ENCODE measurements around the gene B3GALT6. TPM values are rescaled to one million over a fixed set of nuclear protein-coding genes. Genes with fewer than 3 reads are reported as not detected.

The B3GALT6 gene
- total and polyA plus RNA-seq, 2 experiments from 2014 or later = 6.5 to 52.5 TPM

DNA sequence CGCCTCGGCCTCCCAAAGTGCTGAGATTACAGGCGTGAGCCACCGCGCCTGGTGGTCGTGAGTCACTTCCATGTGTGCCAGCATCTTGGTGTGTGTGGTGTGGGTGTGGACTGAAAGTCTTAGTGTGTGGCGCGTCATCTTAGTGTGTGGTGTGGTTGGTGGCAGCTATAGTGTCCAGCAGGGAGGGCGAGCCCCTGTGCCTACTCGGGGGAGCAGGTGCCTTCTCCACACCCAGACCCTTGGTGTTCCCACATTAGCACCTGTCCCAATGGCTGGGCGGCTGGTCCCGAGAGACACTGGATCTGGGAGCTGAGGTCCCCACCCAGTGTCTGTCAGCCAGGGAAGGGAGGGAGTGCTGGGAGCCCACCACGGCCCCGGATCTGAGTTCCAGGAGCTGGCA lies 51.0 kb downstream of the B3GALT6 start:
- 71 to 75% methylated on average over 14 of the region's 14 CpGs for WGBS, 2 experiments (ENCODE audit: low coverage in 1 of 2, low lambda C conversion rate in 2 of 2, missing lambda C conversion rate in 2 of 2)
- Histone ChIP-seq H4K20me1 (ENCODE audit: insufficient read depth) (no peaks in the 10 kb centered on the region), H3K36me3 (ENCODE audit: low read depth) (no peaks in the 10 kb centered on the region), H3K4me2 (ENCODE audit: unreplicated experiment) (no peak overlapping the region), H3K27me3 (replicated peaks; ENCODE audit: insufficient read depth) (no peaks in the 10 kb centered on the region), H3K79me2 (ENCODE audit: insufficient read depth) (no peaks in the 10 kb centered on the region), H3K9me2 (ENCODE audit: insufficient read depth) (no peaks in the 10 kb centered on the region), H2AFZ (no peak overlapping the region), H3K27ac (no peak overlapping the region), H3K4me1 (ENCODE audit: insufficient read depth) (no peaks in the 10 kb centered on the region), H3K9ac (no peak overlapping the region), H3F3A (ENCODE audit: insufficient read depth) (no peaks in the 10 kb centered on the region), H3K9me3 (ENCODE audit: low read depth) (no peaks in the 10 kb centered on the region), H3K4me3 (no peak overlapping the region)
- TF ChIP-seq EZH2phosphoT487 (IDR thresholded peaks at IDR 0.05; ENCODE audit: insufficient read depth, low read depth) = no peak
- TF ChIP-seq EZH2 (IDR thresholded peaks at IDR 0.05; ENCODE audit: insufficient read depth, poor library complexity, severe bottlenecking) = no peak
- in situ Hi-C loops (cut with MboI) = no loop called here
- peak; percentile 56 for DNase-seq

DNA sequence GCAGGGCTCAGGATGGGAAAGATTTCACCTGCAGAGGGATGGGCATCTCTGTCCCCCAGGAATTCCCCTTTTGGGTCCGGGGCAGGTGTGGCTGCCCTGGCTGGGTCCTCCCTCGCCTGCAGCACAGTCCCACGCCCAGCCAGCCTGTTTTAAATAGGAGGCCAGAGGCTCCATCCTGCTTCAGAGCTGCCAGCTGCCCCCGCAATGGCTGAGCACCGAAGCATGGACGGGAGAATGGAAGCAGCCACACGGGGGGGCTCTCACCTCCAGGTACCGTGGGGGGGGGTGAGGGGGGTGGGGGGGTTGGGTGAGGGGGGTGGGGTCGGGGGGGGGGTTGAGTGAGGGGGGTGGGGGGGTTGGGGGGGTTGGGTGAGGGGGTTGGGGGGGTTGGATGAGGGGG lies 51.8 kb downstream of the B3GALT6 start:
- H2AFZ ChIP-seq = no peak overlapping the region

More for the DNA sequence above, 51.8 kb downstream of the B3GALT6 start:
- Histone ChIP-seq H3K4me1 (ENCODE audit: insufficient read depth) (no peaks in the 10 kb centered on the region), H3K79me2 (ENCODE audit: insufficient read depth) (no peaks in the 10 kb centered on the region), H3K27me3 (replicated peaks; ENCODE audit: insufficient read depth) (no peaks in the 10 kb centered on the region), H3K4me3 (no peak overlapping the region), H3K27ac (no peak overlapping the region), H3K9me3 (ENCODE audit: low read depth) (no peaks in the 10 kb centered on the region), H3F3A (ENCODE audit: insufficient read depth) (no peaks in the 10 kb centered on the region), H3K4me2 (ENCODE audit: unreplicated experiment) (no peak overlapping the region), H3K9ac (no peak overlapping the region), H4K20me1 (ENCODE audit: insufficient read depth) (no peaks in the 10 kb centered on the region), H3K9me2 (ENCODE audit: insufficient read depth) (no peaks in the 10 kb centered on the region), H3K36me3 (ENCODE audit: low read depth) (no peaks in the 10 kb centered on the region)
- DNase-seq = peak; percentile 70
- in situ Hi-C loops (cut with MboI) = no loop called here
- TF ChIP-seq EZH2phosphoT487 (IDR thresholded peaks at IDR 0.05; ENCODE audit: insufficient read depth, low read depth) (no peak), EZH2 (IDR thresholded peaks at IDR 0.05; ENCODE audit: insufficient read depth, poor library complexity, severe bottlenecking) (no peak)
- 9% methylated on average over 7 to 8 of the region's 9 CpGs for WGBS, 2 experiments (ENCODE audit: low coverage in 1 of 2, low lambda C conversion rate in 2 of 2, missing lambda C conversion rate in 2 of 2)

Other genes with a start within 250 kb of the B3GALT6 start
- gene HES4, start 232.1 kb upstream of the B3GALT6 start, total RNA-seq (2014; rRNA removed; shearing (Covaris generic)) = 3.1 and 7.6 TPM in 2 replicates
- gene HES4, start 232.1 kb upstream of the B3GALT6 start, polyA plus RNA-seq (2016; fragmentation: Nextera tagmentation; extraction: Ambion mirVana) = 3.7 and 4.1 TPM in 2 replicates
- 41.2 and 49.1 TPM in 2 replicates for gene ISG15, start 218.7 kb upstream of the B3GALT6 start, total RNA-seq (2014; rRNA removed; shearing (Covaris generic))
- 77.0 and 85.7 TPM in 2 replicates for gene ISG15, start 218.7 kb upstream of the B3GALT6 start, polyA plus RNA-seq (2016; fragmentation: Nextera tagmentation; extraction: Ambion mirVana)
- gene AGRN, start 212.1 kb upstream of the B3GALT6 start, total RNA-seq (2014; rRNA removed; shearing (Covaris generic)) = 43.2 and 55.1 TPM in 2 replicates
- 1.4 and 1.8 TPM in 2 replicates for gene AGRN, start 212.1 kb upstream of the B3GALT6 start, polyA plus RNA-seq (2016; fragmentation: Nextera tagmentation; extraction: Ambion mirVana)
- gene RNF223, start 157.9 kb upstream of the B3GALT6 start, total RNA-seq (2014; rRNA removed; shearing (Covaris generic)) = not detected in 2 replicates
- not detected in 2 replicates for gene RNF223, start 157.9 kb upstream of the B3GALT6 start, polyA plus RNA-seq (2016; fragmentation: Nextera tagmentation; extraction: Ambion mirVana)
- gene C1orf159, start 116.1 kb upstream of the B3GALT6 start, total RNA-seq (2014; rRNA removed; shearing (Covaris generic)) = 5.2 and 13.1 TPM in 2 replicates
- gene C1orf159, start 116.1 kb upstream of the B3GALT6 start, polyA plus RNA-seq (2016; fragmentation: Nextera tagmentation; extraction: Ambion mirVana) = 11.0 and 11.4 TPM in 2 replicates
- gene TTLL10, start 58.4 kb upstream of the B3GALT6 start, total RNA-seq (2014; rRNA removed; shearing (Covaris generic)) = not detected in 2 replicates
- not detected in 2 replicates for gene TTLL10, start 58.4 kb upstream of the B3GALT6 start, polyA plus RNA-seq (2016; fragmentation: Nextera tagmentation; extraction: Ambion mirVana)
- gene TNFRSF18, start 25.6 kb upstream of the B3GALT6 start, total RNA-seq (2014; rRNA removed; shearing (Covaris generic)) = not detected in 2 replicates
- 0.18 TPM in 1 of 2 replicates, not detected in the other for gene TNFRSF18, start 25.6 kb upstream of the B3GALT6 start, polyA plus RNA-seq (2016; fragmentation: Nextera tagmentation; extraction: Ambion mirVana)
- gene TNFRSF4, start 18.1 kb upstream of the B3GALT6 start, total RNA-seq (2014; rRNA removed; shearing (Covaris generic)) = not detected in 2 replicates
- gene TNFRSF4, start 18.1 kb upstream of the B3GALT6 start, polyA plus RNA-seq (2016; fragmentation: Nextera tagmentation; extraction: Ambion mirVana) = not detected in 2 replicates
- 214 and 216 TPM in 2 replicates for gene SDF4, start 236 bp upstream of the B3GALT6 start, total RNA-seq (2014; rRNA removed; shearing (Covaris generic))
- gene SDF4, start 236 bp upstream of the B3GALT6 start, polyA plus RNA-seq (2016; fragmentation: Nextera tagmentation; extraction: Ambion mirVana) = 261 and 269 TPM in 2 replicates
- gene C1QTNF12, start 14.5 kb downstream of the B3GALT6 start, total RNA-seq (2014; rRNA removed; shearing (Covaris generic)) = 0.38 and 3.1 TPM in 2 replicates
- gene C1QTNF12, start 14.5 kb downstream of the B3GALT6 start, polyA plus RNA-seq (2016; fragmentation: Nextera tagmentation; extraction: Ambion mirVana) = 2.0 and 2.1 TPM in 2 replicates
- gene UBE2J2, start 41.6 kb downstream of the B3GALT6 start, total RNA-seq (2014; rRNA removed; shearing (Covaris generic)) = 49.7 and 51.0 TPM in 2 replicates
- gene UBE2J2, start 41.6 kb downstream of the B3GALT6 start, polyA plus RNA-seq (2016; fragmentation: Nextera tagmentation; extraction: Ambion mirVana) = 63.5 and 68.0 TPM in 2 replicates
- 0.76 and 2.5 TPM in 2 replicates for gene SCNN1D, start 48.2 kb downstream of the B3GALT6 start, total RNA-seq (2014; rRNA removed; shearing (Covaris generic))
- gene SCNN1D, start 48.2 kb downstream of the B3GALT6 start, polyA plus RNA-seq (2016; fragmentation: Nextera tagmentation; extraction: Ambion mirVana) = 0.46 and 0.55 TPM in 2 replicates
- 58.6 and 68.0 TPM in 2 replicates for gene ACAP3, start 75.7 kb downstream of the B3GALT6 start, total RNA-seq (2014; rRNA removed; shearing (Covaris generic))
- 11.6 and 11.8 TPM in 2 replicates for gene ACAP3, start 75.7 kb downstream of the B3GALT6 start, polyA plus RNA-seq (2016; fragmentation: Nextera tagmentation; extraction: Ambion mirVana)
- gene PUSL1, start 76.4 kb downstream of the B3GALT6 start, total RNA-seq (2014; rRNA removed; shearing (Covaris generic)) = 36.2 and 46.5 TPM in 2 replicates
- 28.3 and 30.9 TPM in 2 replicates for gene PUSL1, start 76.4 kb downstream of the B3GALT6 start, polyA plus RNA-seq (2016; fragmentation: Nextera tagmentation; extraction: Ambion mirVana)
- 80.1 and 90.0 TPM in 2 replicates for gene INTS11, start 92.4 kb downstream of the B3GALT6 start, total RNA-seq (2014; rRNA removed; shearing (Covaris generic))
- gene INTS11, start 92.4 kb downstream of the B3GALT6 start, polyA plus RNA-seq (2016; fragmentation: Nextera tagmentation; extraction: Ambion mirVana) = 70.2 and 72.8 TPM in 2 replicates
- 30.5 and 39.0 TPM in 2 replicates for gene CPTP, start 92.6 kb downstream of the B3GALT6 start, total RNA-seq (2014; rRNA removed; shearing (Covaris generic))
- gene CPTP, start 92.6 kb downstream of the B3GALT6 start, polyA plus RNA-seq (2016; fragmentation: Nextera tagmentation; extraction: Ambion mirVana) = 28.0 and 33.2 TPM in 2 replicates
- gene TAS1R3, start 99.0 kb downstream of the B3GALT6 start, total RNA-seq (2014; rRNA removed; shearing (Covaris generic)) = 0.54 TPM in 1 of 2 replicates, not detected in the other
- gene TAS1R3, start 99.0 kb downstream of the B3GALT6 start, polyA plus RNA-seq (2016; fragmentation: Nextera tagmentation; extraction: Ambion mirVana) = 0.24 TPM in 1 of 2 replicates, not detected in the other
- gene DVL1, start 117.2 kb downstream of the B3GALT6 start, total RNA-seq (2014; rRNA removed; shearing (Covaris generic)) = 113 and 119 TPM in 2 replicates
- gene DVL1, start 117.2 kb downstream of the B3GALT6 start, polyA plus RNA-seq (2016; fragmentation: Nextera tagmentation; extraction: Ambion mirVana) = 8.6 and 9.9 TPM in 2 replicates
- gene MXRA8, start 126.3 kb downstream of the B3GALT6 start, total RNA-seq (2014; rRNA removed; shearing (Covaris generic)) = 1,040 and 1,228 TPM in 2 replicates
- gene MXRA8, start 126.3 kb downstream of the B3GALT6 start, polyA plus RNA-seq (2016; fragmentation: Nextera tagmentation; extraction: Ambion mirVana) = 584 and 609 TPM in 2 replicates
- 118 and 120 TPM in 2 replicates for gene AURKAIP1, start 143.0 kb downstream of the B3GALT6 start, total RNA-seq (2014; rRNA removed; shearing (Covaris generic))
- 216 and 218 TPM in 2 replicates for gene AURKAIP1, start 143.0 kb downstream of the B3GALT6 start, polyA plus RNA-seq (2016; fragmentation: Nextera tagmentation; extraction: Ambion mirVana)
- 150 and 185 TPM in 2 replicates for gene CCNL2, start 167.1 kb downstream of the B3GALT6 start, total RNA-seq (2014; rRNA removed; shearing (Covaris generic))
- gene CCNL2, start 167.1 kb downstream of the B3GALT6 start, polyA plus RNA-seq (2016; fragmentation: Nextera tagmentation; extraction: Ambion mirVana) = 151 and 199 TPM in 2 replicates
- 88.9 and 105 TPM in 2 replicates for gene MRPL20, start 175.1 kb downstream of the B3GALT6 start, total RNA-seq (2014; rRNA removed; shearing (Covaris generic))
- 176 and 181 TPM in 2 replicates for gene MRPL20, start 175.1 kb downstream of the B3GALT6 start, polyA plus RNA-seq (2016; fragmentation: Nextera tagmentation; extraction: Ambion mirVana)
- 0.51 and 0.97 TPM in 2 replicates for gene ANKRD65, start 189.0 kb downstream of the B3GALT6 start, total RNA-seq (2014; rRNA removed; shearing (Covaris generic))
- gene ANKRD65, start 189.0 kb downstream of the B3GALT6 start, polyA plus RNA-seq (2016; fragmentation: Nextera tagmentation; extraction: Ambion mirVana) = 0.44 and 0.70 TPM in 2 replicates
- gene VWA1, start 203.5 kb downstream of the B3GALT6 start, total RNA-seq (2014; rRNA removed; shearing (Covaris generic)) = 1.4 and 2.3 TPM in 2 replicates
- gene VWA1, start 203.5 kb downstream of the B3GALT6 start, polyA plus RNA-seq (2016; fragmentation: Nextera tagmentation; extraction: Ambion mirVana) = 0.60 and 1.3 TPM in 2 replicates
- not detected in 2 replicates for gene ATAD3C, start 217.5 kb downstream of the B3GALT6 start, total RNA-seq (2014; rRNA removed; shearing (Covaris generic))
- gene ATAD3C, start 217.5 kb downstream of the B3GALT6 start, polyA plus RNA-seq (2016; fragmentation: Nextera tagmentation; extraction: Ambion mirVana) = 0.51 TPM in 1 of 2 replicates, not detected in the other
- gene ATAD3B, start 239.5 kb downstream of the B3GALT6 start, total RNA-seq (2014; rRNA removed; shearing (Covaris generic)) = 20.2 and 34.7 TPM in 2 replicates
- 11.6 and 12.1 TPM in 2 replicates for gene ATAD3B, start 239.5 kb downstream of the B3GALT6 start, polyA plus RNA-seq (2016; fragmentation: Nextera tagmentation; extraction: Ambion mirVana)